ENCODE data around the gene DGKA.
"Not testable (repeated sequence)": the region's sequence is repeated elsewhere in the genome, so short reads cannot be mapped to it uniquely, and the experiment has no call there.

Gene DGKA

DNA sequence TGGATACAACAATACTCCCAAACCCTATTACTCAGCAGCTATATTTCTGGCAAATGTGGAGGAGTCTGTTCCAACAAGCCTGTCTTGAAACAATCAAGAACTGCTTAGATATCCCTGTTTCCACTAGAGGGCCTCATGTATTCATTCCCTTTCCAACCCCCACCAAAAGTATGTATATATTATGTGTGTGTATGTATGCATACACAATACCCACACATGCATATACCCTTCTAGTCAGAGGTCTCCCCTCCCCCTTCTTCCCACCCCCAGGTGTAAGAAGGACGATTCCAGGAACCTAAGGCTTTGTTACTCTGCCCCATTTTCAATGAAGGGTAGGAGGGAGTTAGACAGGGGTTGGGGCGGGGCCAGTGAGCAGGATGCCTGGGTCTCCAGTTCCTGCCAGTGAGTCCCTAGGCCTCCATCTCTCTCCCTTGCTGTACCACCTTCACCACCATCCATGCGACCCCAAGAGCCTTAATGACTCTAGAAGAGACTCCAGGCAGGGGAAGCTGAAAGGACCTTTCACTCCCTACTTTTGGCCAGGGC lies at the start of gene DGKA:
DGKA (plus strand) TSS at position 392 of the 546 bp plus-strand sequence. CDS start 5,342 bp downstream, outside the sequence.
- DNase-seq (ENCODE audit: low spot score), result peak; percentile 90

DNA sequence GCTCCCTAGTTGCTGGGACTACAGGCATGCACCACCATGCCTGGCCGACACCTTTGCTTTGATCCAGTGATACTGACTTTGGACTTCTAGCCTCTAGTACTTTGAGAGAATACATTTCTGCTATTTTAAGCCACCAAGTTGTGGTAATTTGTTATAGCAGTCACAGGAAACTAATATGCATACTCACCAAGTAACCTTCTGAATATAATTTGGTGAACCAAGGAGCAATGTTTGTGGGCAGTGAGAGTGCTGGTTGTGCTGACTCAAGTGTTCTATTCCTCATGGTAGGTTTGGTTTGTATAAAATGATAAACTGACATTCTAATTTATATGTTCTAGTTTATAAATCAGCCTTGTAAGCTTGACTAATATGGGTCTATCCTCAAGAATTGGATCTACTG lies 45.8 kb upstream of the DGKA start:
- no peak for DNase-seq (ENCODE audit: low spot score)

DNA sequence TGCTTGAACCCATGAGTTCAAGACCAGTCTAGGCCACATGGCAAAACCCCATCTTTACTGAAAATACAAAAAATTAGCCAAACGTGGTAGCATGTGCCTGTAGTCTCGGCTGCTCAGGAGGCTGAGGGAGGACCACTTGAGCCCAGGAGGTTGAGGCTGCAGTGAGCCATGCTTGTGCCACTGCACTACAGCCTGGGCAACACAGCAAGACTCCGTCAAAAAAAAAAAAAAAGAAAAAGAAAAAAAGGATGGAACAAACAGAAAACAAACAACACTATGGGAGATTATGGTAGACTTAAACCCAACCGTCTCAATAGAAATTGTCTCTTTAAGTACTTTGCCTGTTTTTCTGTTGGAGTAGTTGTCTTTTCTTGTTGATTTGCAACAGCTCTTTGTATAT lies 39.7 kb upstream of the DGKA start:
- no peak for DNase-seq (ENCODE audit: low spot score)

DNA sequence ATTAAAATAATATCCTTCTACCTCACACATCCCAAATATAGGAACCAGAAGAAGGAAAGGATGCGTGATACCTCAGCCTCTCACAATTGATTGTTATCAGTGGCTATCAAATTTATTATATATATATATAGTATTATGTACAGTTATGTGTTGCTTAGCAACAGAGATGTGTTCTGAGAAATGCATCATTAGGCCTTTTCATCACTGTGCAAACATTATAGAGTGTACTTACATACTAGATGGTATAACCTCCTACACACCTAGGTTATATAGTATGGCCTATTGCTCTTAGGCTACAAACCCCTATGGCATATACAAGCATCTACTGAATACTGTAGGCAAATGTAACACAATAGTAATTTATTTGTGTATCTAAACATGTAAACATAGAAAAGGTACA lies 37.2 kb upstream of the DGKA start:
- DNase-seq (ENCODE audit: low spot score), result no peak

DNA sequence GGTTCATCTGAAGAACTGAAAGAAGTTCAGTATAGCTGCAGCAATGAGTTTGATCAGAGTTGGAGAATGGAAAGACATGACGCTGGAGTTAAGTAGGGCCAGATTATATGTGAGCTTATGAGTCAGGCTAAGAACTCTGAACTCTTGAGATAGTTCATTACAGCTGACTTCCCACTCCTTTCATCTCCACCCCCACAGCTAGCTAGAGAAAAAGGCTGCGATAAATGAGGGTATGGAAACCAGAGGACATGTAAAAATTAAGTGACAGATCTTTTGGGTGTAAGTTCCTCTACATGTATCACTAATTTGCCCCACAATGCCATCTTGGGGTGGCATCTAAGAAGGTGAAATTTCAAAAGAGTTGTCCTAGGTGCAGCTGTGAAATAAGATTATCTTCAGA lies 31.9 kb upstream of the DGKA start:
- peak; percentile 55 for DNase-seq (ENCODE audit: low spot score)

DNA sequence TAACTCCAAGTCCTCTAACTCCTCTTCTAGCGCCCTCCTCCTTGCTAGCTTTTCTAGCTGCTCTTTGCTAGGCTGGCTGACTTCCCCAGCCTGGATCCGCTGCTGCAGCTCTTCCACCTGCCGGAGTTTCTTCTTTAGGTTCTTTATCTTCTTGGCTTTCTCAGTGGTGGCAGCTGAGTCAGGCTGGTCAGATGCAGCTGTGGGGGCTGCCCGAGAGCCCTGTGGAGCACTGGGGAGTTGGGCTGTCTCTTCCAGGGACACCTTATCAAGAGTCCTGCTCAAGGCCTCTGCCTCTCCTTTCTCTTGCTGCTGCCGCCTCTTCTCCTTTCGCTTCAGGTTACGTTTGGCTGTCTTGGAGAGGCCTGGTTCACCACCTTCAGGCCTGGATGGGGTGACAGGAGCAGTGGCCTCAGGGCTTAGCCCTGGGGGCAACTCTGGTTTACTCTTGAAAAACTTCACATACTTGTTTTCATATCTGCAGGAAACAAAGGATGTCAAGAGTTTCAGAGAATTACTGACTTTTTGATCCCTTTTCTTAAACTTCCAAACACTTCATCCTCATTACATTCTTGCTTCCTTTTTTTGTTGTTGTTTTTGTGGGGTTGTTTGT lies 29.0 kb upstream of the DGKA start:
- DNase-seq (ENCODE audit: low spot score), result no peak

DNA sequence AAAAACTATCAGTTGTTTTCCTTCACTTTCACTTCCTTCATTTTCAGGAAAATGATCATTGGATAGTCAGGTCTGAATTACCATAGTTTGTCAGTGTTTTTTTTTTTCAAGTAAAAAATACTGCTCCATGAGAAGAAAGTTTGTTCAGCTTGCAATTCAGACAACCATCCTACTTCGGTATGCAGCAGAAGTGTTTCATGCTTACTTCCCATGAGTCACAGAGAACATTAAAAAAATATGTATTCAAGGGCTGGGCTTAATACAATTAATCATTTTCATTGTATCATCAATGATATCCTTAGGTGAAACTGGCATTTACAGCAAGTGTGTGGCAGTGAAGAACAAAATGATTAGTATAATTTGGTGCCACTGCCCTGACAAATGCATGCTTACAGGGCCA lies 24.9 kb upstream of the DGKA start:
- DNase-seq (ENCODE audit: low spot score), result peak; percentile 62

DNA sequence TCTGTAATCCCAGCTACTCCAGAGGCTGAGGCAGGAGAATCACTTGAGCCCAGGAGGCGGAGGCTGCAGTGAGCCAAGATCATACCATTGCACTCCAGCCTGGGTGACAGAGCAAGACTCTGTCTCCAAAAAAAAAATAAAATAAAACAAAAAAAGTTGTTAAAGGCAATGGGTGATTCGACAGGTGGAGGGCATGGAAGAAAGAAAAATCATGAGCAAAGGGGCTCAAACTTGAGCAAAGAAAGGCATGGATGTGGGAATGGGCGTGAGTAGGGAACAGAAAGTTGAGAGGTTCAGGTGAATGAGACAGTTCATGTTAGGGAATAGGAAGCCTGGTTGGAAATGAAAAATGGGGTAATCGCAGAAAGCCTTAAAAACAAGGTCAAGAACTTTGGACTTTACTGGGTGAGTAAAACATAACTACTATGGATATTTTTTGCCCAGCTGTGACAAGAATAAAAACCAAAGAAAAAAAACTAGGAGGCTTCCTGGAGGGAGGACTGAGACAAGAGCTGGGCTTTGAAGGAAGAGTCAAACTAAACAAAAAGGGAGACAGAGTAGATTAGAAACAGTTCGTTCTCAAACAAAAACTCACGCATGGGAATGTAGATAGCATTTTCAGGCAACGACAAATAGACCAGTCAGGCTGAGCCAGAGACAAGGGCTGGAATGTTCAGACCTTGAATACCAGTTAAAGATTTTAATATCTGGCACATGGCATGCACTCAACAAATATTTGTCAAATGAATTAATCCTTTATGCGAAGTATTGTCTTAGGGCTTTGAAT lies 22.0 kb upstream of the DGKA start:
- no peak for DNase-seq (ENCODE audit: low spot score)

DNA sequence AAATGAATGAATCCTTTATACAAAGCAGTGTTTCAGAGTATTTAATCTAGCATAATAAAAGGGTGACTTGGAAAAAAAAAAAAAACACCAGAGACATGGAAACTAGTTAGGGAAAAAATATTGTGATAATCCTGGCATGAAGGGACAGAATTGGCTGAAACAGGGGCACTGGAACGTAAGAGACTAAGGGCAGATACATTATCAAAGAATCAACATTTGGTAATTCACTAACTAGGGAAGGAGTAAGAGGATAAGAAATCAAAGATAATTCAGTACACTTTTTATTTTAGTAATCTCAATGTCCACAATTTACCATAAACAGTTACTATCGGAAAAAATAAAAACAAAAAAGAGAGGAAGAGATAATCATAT lies 21.5 kb upstream of the DGKA start:
- no peak for DNase-seq (ENCODE audit: low spot score)

DNA sequence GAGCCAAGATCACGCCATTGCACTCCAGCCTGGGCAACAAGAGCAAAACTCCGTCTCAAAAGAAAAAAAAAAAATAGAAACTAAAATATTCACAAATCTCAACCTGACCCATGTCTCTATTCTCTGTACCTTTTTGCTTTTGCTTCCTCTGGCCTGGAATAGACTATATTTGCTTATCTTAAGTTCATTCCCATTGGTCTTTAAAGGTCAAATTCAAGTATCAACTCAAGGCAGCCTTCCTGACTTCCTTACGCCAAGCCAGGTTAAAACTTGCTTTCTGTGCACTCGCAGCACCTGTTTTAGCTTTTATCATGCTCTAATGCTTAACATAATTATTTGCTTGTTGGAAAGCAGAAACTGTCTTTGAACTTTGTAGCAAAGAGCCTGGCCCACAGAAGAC lies 18.1 kb upstream of the DGKA start:
- DNase-seq (ENCODE audit: low spot score), result no peak

DNA sequence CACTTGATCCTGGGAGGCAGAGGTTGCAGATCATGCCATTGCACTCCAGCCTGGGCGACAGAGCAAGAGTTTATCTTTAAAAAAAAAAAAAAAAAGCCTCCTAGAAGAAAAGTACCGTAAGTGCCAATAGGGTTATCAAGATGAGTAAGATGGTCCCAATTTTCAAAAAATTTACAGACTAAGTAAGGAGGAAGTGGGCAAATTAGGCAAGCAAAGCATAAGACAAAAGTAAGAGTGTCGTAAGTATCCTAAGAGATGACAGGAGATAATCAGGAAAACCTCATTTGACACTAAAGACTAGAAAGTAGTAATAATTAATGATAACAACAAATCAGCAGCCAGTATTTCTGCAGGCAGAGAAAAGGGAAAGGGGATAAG lies 15.5 kb upstream of the DGKA start:
- DNase-seq (ENCODE audit: low spot score), result no peak

DNA sequence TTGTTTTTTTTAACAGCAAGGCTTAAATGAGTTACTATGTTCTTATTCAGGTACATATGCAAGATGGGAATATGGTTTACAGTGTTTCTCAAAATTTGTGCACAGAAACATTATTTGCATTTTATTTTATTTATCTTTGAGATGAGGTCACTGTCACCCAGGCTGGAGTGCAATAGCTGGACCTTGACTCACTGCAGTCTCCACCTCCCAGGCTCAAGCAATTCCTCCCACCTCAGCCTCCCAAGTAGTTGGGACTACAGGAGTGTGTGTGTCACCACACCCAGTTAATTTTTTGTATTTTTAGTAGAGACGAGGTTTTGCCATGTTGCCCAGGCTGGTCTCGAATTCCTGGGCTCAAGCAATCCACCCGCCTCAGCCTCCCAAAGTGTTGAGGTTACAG lies 11.9 kb upstream of the DGKA start:
- DNase-seq (ENCODE audit: low spot score), result peak; percentile 45

DNA sequence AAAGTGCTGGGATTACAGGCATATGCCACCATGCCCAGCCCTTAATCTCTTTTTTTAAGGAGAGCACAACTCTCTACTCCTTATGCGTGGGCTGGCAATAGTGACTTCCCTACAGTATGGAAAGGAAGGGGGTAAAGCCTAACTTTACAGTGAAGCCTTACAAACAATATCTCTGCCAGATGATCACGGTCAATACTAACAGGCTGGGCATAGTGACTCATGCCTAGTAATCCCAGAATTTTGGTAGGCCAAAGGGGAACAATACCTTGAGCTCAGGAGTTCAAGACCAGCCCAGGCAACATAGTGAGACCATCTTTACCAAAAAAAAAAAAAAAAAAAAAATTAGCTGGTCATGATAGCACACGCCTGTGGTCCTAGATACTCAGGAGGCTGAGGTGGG lies 8.8 kb upstream of the DGKA start:
- DNase-seq (ENCODE audit: low spot score), result peak; percentile 35

DNA sequence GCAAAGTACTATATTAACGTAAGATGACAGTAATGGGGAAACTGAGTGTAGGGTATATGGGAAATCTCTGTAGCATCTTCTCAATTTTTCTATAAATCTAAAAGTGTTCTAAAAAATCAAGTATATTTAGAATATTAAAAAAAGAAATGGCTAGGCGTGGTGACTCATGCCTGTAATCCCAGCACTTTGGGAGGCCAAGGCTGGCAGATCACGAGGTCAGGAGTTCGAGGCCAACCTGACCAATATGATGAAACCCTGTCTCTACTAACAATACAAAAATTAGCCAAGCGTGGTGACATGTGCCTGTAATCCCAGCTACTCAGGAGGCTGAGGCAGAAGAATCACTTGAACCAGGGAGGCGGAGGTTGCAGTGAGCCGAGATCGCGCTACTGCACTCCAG lies 7.3 kb upstream of the DGKA start:
- not testable (repeated sequence) for DNase-seq (ENCODE audit: low spot score)

DNA sequence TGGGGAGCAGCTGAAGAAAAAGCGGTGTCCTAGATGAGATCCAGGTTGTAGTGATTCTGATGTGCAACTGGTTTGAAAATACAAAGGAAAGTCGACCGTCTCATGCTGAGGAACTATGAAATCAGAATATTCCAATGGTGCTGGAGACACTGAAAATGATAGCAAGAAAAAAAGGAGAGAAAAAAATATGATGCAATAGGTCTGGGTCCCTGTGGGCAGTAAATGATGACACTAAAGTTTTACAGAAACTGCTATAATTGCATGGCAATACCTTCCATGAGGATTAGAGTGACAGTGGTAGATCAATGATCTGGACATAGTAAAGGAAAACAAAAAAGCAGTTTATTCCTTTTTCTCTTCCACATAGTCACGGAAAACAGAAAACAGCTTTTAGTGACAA lies 5.6 kb upstream of the DGKA start:
- no peak for DNase-seq (ENCODE audit: low spot score)

DNA sequence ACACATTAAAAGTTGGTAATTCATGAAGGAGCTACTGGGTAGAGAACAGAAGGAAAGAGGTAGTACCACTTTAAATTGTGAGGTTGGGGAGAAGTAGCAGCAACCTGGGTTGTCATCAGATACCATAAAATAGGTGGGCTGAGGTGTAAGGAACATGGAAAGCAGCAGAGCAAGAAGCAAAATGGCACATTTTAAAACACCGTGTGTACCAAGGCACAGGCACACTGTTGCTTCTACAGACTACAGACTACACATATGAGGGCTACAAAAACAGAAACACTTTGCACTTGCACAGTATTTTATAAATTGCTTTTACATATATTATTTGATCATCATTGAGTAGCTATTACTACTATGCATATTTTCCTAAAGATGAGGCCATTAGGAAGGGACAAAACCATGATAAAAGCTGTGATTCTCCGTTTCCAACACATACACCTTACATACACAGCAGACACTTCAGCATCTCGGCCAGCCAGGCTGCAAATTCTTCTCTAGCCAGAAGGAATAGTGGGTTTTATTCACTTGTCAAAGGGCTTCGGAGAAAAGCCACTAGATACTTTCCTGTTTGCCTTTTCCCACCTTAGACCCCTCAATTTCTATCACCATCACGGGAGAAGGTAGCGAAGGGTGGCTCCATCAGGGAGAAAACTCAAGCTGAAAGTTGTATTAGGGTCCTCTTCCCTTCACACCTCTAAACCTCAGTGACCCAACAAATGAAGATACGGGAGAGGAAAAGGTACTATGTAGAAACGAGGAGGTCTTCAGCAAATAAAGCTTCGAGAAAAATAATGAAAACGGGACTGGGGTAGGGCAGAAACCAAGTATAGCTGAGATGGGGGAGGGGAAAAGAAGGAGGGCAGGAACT lies 4.9 kb upstream of the DGKA start:
- peak; percentile 27 for DNase-seq (ENCODE audit: low spot score)

DNA sequence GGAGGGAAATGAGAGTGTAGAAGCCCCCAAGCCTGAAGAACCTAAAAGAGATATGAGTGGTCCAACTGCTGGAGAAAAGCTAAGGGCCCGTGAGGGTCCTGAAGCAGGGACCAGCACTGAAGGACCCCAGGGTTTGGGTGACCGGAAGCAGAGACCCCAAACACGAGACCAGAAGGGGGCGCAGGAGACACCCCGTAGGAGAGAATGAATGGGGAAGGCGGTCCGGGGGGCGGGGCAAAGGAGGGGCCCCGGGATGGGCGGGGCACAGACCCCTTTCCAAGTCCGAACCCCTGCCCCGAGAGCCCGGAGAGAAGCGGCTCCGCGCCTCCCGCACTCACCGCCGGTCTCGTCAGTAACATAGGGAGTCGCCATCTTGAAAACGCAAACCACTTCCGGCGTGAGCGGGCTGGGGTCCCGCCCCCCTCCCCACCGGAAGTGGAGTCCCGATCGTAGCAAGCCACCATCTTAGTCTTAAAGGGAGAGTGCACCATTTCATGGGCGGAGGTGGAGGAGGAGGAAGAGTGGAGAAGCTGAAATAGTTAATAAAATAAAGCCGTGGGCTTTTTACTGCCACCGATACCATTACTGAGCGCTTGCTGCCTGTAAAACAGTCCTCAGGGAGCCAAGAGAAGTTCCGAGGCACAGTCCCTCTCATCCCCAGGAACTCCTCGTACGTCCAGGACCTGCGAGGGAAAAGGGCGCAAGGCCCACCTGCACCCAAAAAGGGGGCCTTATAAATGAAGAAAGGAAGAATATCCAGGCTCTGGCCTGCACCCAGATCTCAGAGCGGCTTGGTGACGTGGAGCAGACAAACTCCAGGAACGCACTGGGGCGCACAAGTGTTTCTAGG lies 4.0 kb upstream of the DGKA start:
- DNase-seq (ENCODE audit: low spot score), result peak; percentile 93

DNA sequence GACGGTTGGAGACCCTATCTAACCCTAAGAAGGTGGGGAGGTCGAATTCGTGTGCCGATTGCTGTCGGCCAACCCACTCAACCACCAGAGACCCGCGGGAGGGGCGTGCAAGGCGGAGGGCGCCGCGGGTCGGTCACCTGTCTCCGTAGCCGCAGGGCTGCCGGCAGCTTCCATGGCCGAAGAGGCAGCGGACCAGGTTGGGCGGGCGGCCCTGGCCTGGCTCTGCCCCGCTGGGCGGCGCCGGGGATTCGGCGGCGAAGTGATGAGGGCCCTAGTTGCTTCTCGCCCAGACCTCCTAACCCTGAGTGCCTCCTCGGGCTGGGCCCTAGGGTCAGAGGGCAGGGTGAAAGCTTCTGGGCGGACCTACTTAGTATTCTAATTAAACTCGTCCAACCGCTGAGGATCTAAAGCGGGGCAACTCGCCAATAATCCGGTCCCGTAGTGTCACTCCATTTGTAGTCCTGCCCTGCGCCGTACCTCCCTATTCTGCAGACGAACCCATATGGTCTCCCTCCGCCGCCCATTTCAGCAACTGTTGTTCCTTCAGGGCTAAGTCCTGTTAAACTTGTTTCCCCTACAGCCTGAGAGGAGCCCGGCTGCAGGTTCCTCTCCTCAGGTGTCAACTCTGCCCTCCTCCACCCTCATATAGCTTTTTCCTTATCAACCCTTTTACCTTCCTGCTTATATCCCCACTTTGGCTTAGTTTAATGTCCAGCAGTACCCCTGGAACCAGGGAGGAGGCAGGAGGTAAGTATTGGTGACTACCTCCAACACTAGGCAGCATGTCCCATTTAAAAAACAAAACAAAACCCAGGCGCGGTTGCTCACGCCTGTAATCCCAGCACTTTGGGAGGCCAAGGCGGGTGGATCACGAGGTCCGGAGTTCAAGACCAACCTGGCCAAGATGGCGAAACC lies 3.1 kb upstream of the DGKA start, which contains the start of gene PYM1:
PYM1 (minus strand) TSS at position 307 of the 915 bp plus-strand sequence; CDS start at position 174, 133 bp downstream.
- DNase-seq (ENCODE audit: low spot score), result peak; percentile 93

DNA sequence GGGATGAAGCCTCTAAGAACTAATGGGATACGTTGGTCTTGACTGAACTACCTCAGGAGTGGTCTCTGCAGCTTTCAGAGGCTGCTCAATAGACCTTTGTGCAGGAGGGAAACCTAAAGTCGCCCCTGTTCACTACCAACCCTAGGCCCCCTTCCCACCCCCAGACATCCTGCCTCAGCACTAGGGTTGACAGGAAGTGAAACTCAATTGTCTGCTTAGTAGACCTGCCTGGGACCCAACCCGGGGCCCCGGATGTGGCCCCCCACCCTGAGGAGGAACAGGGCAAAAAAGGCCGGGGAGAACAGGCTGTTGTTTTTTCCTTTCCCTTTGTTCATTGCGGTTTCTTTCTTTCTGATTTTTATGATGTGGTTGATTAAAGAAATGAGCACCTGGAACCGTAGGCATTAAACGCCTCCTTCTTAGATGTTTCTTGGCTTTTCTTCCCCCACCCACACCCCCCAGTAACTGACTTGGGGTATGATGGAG lies 1.6 kb upstream of the DGKA start:
- no peak for DNase-seq (ENCODE audit: low spot score)

DNA sequence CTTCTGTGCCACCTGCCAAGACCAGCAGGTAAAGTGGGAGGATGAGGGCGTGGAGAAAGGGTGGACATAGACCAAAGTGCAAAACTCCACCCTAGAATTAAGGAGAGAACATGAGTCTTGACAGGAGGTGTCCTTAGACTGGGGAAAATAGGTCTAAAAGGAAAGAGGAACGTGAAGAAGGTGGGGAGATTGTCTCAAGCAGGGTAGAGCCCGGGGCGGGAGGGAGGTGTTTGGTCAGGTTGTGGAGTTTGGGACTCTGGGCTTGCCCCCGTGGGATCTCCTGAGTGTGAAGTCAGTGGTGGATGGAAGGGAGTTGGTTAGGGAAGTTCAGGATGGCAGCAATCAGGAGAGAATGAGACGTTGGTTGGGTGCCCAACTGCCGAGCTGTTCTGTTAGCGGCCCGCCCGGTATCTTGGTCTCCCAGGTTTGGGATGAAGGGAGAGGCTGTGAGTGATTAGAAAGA lies 386 bp downstream of the DGKA start:
- peak; percentile 22 for DNase-seq (ENCODE audit: low spot score)
